Brain microvascular endothelial cell (primary cell): ENCODE data around the gene RHEX.

Experiments used
- DNase-seq: peaks from one replicate; pipeline ENCODE4 v3.0.0-alpha.2; 2020
- H3K27ac ChIP-seq: fragments of 250-450 bp; sonication (Bioruptor Pico); 2 replicates; pipeline ENCODE4 v1.5.1; 2020; ENCODE audit warnings: mild to moderate bottlenecking, moderate library complexity
- H3K27me3 ChIP-seq: fragments of 250-450 bp; sonication (Bioruptor Pico); replicated peaks from 2 replicates; pipeline ENCODE4 v1.5.1; 2020; ENCODE audit warnings: mild to moderate bottlenecking
- H3K36me3 ChIP-seq: fragments of 250-450 bp; sonication (Bioruptor Pico); replicated peaks from 2 replicates; pipeline ENCODE4 v1.5.1; 2020; ENCODE audit warnings: mild to moderate bottlenecking
- H3K4me3 ChIP-seq: 2 replicates; pipeline ENCODE4 v1.5.1; 2011; ENCODE audit warnings: low read depth, mild to moderate bottlenecking, control low read depth, low read length, moderate library complexity
- in situ Hi-C: cut with HindIII; loops from 2 replicates; pipeline ENCODE4 v1.10.0; 2017; ENCODE audit warnings: low sequenced_read_pairs, low pct_ligation_motif_present
- TF ChIP-seq, protein P1 (sequence below): IDR thresholded peaks from 2 replicates; pipeline ENCODE4 v1.5.1; 2011; ENCODE audit warnings: low read depth, mild to moderate bottlenecking, moderate library complexity, low read length, control low read depth, inconsistent platforms; ENCODE audit errors: missing control alignments

The RHEX gene

DNA sequence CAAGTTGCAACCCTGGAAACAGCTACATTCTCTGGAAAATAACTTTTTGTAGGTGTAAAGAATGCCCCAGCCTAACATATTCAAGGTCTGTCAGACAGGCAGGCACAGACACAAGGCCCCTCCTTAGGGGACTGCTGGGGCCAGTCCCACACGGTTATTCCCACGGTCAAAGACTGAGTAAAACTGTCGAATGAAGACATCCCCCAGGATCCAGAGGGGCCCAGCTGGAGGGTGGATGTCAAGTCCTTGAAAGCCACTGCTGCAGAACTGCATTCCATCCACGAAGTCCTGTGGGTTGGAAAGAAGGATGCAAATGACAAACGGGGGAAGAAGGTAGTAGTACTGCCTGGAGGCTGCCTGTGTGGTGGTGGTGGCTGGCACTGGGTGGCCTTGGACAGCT, 42.9 kb upstream of the RHEX start:
- DNase-seq = no peak
- no peaks in the 10 kb centered on the region for H3K36me3 ChIP-seq
- in situ Hi-C loops = no loop called here
- no peak overlapping the region for H3K27ac ChIP-seq
- H3K27me3 ChIP-seq = no peaks in the 10 kb centered on the region
- no peak overlapping the region for H3K4me3 ChIP-seq
- TF ChIP-seq, protein P1, sequence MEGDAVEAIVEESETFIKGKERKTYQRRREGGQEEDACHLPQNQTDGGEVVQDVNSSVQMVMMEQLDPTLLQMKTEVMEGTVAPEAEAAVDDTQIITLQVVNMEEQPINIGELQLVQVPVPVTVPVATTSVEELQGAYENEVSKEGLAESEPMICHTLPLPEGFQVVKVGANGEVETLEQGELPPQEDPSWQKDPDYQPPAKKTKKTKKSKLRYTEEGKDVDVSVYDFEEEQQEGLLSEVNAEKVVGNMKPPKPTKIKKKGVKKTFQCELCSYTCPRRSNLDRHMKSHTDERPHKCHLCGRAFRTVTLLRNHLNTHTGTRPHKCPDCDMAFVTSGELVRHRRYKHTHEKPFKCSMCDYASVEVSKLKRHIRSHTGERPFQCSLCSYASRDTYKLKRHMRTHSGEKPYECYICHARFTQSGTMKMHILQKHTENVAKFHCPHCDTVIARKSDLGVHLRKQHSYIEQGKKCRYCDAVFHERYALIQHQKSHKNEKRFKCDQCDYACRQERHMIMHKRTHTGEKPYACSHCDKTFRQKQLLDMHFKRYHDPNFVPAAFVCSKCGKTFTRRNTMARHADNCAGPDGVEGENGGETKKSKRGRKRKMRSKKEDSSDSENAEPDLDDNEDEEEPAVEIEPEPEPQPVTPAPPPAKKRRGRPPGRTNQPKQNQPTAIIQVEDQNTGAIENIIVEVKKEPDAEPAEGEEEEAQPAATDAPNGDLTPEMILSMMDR = no peak

- Histone ChIP-seq H3K27ac (no peak overlapping the region), H3K27me3 (no peaks in the 10 kb centered on the region), H3K36me3 (no peaks in the 10 kb centered on the region), H3K4me3 (no peak overlapping the region)
- DNase-seq = no peak
- in situ Hi-C loops = no loop called here
- TF ChIP-seq, protein P1 = no peak
Observed at GRCh38 chr1:206011057-206011456, 41.9 kb upstream of the RHEX start.

GRCh38 chr1:206012086-206012859, 40.7 kb upstream of the RHEX start:
- in situ Hi-C loops = no loop called here
- H3K27ac ChIP-seq = no peak overlapping the region
- no peaks in the 10 kb centered on the region for H3K27me3 ChIP-seq
- no peak overlapping the region for H3K4me3 ChIP-seq
- no peaks in the 10 kb centered on the region for H3K36me3 ChIP-seq
- TF ChIP-seq, protein P1 = no peak
- DNase-seq = no peak

- no peak for DNase-seq
- Histone ChIP-seq H3K4me3 (no peak overlapping the region), H3K36me3 (no peaks in the 10 kb centered on the region), H3K27ac (no peak overlapping the region), H3K27me3 (no peaks in the 10 kb centered on the region)
- in situ Hi-C loops = no loop called here
- TF ChIP-seq, protein P1 = no peak
Observed at GRCh38 chr1:206013026-206013795, 39.8 kb upstream of the RHEX start.

DNA sequence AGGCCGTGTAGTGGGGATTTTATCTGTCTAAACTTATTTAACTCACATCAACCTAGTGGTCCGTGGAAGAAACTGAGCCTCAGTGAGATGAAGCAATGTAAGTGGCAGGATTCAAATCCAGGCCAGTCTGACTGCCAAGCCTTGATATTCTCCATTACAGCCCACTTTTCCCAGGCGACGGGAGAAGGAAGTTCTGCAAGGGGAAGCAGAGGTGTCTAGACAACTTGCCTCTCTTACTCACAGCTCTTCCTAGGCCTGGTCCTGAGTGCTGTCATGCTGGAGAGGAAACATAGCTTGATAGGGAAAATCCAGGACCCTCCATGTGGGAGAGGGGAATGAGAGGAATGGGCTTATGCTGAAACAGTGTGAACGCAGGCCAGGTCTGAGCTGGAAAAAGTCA, 38.4 kb upstream of the RHEX start:
- TF ChIP-seq, protein P1 = no peak
- no peaks in the 10 kb centered on the region for H3K36me3 ChIP-seq
- no peaks in the 10 kb centered on the region for H3K27me3 ChIP-seq
- H3K4me3 ChIP-seq = no peak overlapping the region
- in situ Hi-C loops = no loop called here
- DNase-seq = no peak
- no peak overlapping the region for H3K27ac ChIP-seq
